Stomach (tissue), 4 donors: ENCODE measurements around the gene IRAK4.

Source experiments
- EP300 ChIP-seq: sonication (generic); formaldehyde crosslinking; IDR thresholded peaks from one replicate; pipeline ENCODE4 v1.6.1; 2017; ENCODE audit warnings: antibody characterized with exemption
- POLR2A ChIP-seq, 4 donors: fragments of 450-650 bp; IDR thresholded peaks; one replicate each; pipeline ENCODE4 v1.6.1; 2016; ENCODE audit warnings: antibody characterized with exemption in 4 of 4, control low read depth in 2 of 4, mild to moderate bottlenecking in 1 of 4, moderate library complexity in 1 of 4
- POLR2AphosphoS5 ChIP-seq, 3 donors: sonication (generic); formaldehyde crosslinking; IDR thresholded peaks; one replicate each; pipeline ENCODE4 v1.6.1; 2016; ENCODE audit warnings: antibody characterized with exemption in 3 of 3
- TF ChIP-seq, protein P1 (sequence below), 7 experiments: fragments of 450-650 bp in 4 of 7; fragments of 200-600 bp in 3 of 7; sonication (generic) in 3 of 7; IDR thresholded peaks; one replicate each; pipeline ENCODE4 v1.5.1; 2016 to 2019; ENCODE audit warnings: antibody characterized with exemption in 7 of 7, control low read depth in 2 of 7, mild to moderate bottlenecking in 1 of 7

DNA sequence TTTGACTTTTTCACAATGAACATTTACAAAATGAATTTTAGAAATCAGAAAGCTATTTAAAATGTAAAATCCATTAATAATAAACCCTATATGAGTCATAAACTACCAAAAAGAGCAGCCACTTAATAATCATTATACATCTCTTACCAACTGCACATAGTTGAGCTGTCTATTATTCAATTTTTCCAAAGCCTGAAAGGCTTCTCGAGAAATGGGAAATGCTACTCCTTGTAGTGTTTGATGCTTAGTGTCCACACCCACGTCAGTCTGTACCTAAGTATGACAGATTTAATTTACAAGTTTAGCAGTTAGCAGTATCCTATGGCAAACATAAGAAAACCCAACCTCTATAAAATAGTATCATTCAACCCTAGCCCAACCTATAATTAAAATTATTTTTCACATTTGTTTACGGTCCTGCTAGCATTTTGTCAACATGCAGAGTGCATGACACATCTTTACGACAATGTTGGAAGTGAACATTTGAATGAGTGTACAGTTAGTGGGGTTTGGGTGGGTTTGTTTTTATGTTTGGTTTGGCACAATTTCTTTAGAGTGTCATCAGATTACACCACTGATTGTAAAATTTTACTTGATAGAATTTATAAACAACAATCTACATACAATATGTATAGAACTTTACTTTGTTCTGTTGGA is 38.9 kb downstream of the IRAK4 start:
- no peak for TF ChIP-seq POLR2A (IDR thresholded peaks at IDR 0.05)
- TF ChIP-seq, protein P1, sequence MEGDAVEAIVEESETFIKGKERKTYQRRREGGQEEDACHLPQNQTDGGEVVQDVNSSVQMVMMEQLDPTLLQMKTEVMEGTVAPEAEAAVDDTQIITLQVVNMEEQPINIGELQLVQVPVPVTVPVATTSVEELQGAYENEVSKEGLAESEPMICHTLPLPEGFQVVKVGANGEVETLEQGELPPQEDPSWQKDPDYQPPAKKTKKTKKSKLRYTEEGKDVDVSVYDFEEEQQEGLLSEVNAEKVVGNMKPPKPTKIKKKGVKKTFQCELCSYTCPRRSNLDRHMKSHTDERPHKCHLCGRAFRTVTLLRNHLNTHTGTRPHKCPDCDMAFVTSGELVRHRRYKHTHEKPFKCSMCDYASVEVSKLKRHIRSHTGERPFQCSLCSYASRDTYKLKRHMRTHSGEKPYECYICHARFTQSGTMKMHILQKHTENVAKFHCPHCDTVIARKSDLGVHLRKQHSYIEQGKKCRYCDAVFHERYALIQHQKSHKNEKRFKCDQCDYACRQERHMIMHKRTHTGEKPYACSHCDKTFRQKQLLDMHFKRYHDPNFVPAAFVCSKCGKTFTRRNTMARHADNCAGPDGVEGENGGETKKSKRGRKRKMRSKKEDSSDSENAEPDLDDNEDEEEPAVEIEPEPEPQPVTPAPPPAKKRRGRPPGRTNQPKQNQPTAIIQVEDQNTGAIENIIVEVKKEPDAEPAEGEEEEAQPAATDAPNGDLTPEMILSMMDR (IDR thresholded peaks at IDR 0.05): no peak
- TF ChIP-seq EP300: no peak
- no peak for TF ChIP-seq POLR2AphosphoS5 (IDR thresholded peaks at IDR 0.05)
